Karpas-422 (cell line): ENCODE data around the gene SPPL3. TPM values are rescaled to one million over a fixed set of nuclear protein-coding genes. Genes with fewer than 3 reads are reported as not detected.

Source experiments
- DNase-seq: peaks from one replicate; pipeline ENCODE4 v3.0.0-alpha.2; 2015
- H2AFZ ChIP-seq: fragments of 200-600 bp; sonication (generic); 2 replicates; pipeline ENCODE4 v1.6.1; 2014; ENCODE audit warnings: antibody characterized with exemption, low read length, mixed read lengths
- H3K27ac ChIP-seq: fragments of 200-600 bp; sonication (generic); 2 replicates; pipeline ENCODE4 v1.5.1; 2014; ENCODE audit warnings: mild to moderate bottlenecking, low read length, moderate library complexity
- H3K27me3 ChIP-seq: fragments of 200-600 bp; sonication (generic); 2 replicates; pipeline ENCODE4 v1.6.1; 2014; ENCODE audit warnings: low read length, mixed read lengths
- H3K36me3 ChIP-seq: fragments of 200-600 bp; sonication (generic); 2 replicates; pipeline ENCODE4 v1.6.1; 2014; ENCODE audit warnings: low read length, mixed read lengths; ENCODE audit not compliant: insufficient read depth
- H3K4me1 ChIP-seq: fragments of 200-600 bp; sonication (generic); 2 replicates; pipeline ENCODE4 v1.6.1; 2014; ENCODE audit warnings: mild to moderate bottlenecking, low read length, mixed read lengths
- H3K4me2 ChIP-seq: fragments of 200-600 bp; sonication (generic); 2 replicates; pipeline ENCODE4 v1.6.1; 2014; ENCODE audit warnings: low read length, low read depth, mild to moderate bottlenecking; ENCODE audit not compliant: poor library complexity, severe bottlenecking
- H3K4me3 ChIP-seq: fragments of 200-600 bp; sonication (generic); 2 replicates; pipeline ENCODE4 v1.5.1; 2014; ENCODE audit warnings: mild to moderate bottlenecking, antibody characterized with exemption, low read length, mixed read lengths
- H3K79me2 ChIP-seq: fragments of 200-600 bp; sonication (generic); 2 replicates; pipeline ENCODE4 v1.6.1; 2014; ENCODE audit warnings: mild to moderate bottlenecking, low read length, mixed read lengths
- H3K9ac ChIP-seq: fragments of 200-600 bp; sonication (generic); 2 replicates; pipeline ENCODE4 v1.6.0; 2014; ENCODE audit warnings: low read length
- H3K9me2 ChIP-seq: fragments of 200-600 bp; sonication (generic), shearing (Covaris generic); replicated peaks from 2 replicates; pipeline ENCODE4 v1.6.0; 2014; ENCODE audit warnings: mild to moderate bottlenecking, low read length, moderate library complexity; ENCODE audit not compliant: insufficient read depth
- H3K9me3 ChIP-seq: fragments of 300-700, 200-600 bp; sonication (generic); 2 replicates; pipeline ENCODE4 v1.6.1; 2014; ENCODE audit warnings: low read length, mixed read lengths
- H4K20me1 ChIP-seq: fragments of 200-600 bp; sonication (generic); 2 replicates; pipeline ENCODE4 v1.6.1; 2014; ENCODE audit warnings: mild to moderate bottlenecking, antibody characterized with exemption, low read length, low read depth; ENCODE audit not compliant: insufficient read depth
- total RNA-seq: library from RNA; depleted of rRNA; stranded (reverse); fragments of >200 nt; shearing (Covaris generic); gene quantifications from 2 replicates; pipeline ENCODE4 v1.2.3, GENCODE V29; 2014; ENCODE audit warnings: low replicate concordance

The SPPL3 gene
- total RNA-seq, 1 experiment from 2014 or later: 11.9 TPM

GRCh38 chr12:120928864-120929652 is 24.9 kb upstream of the SPPL3 start:
- no peak overlapping the region for H2AFZ ChIP-seq
- H3K9me2 ChIP-seq: no peaks in the 10 kb centered on the region
- no peaks in the 10 kb centered on the region for H3K79me2 ChIP-seq
- H3K36me3 ChIP-seq: no peaks in the 10 kb centered on the region
- DNase-seq: no peak
- no peak overlapping the region for H3K4me3 ChIP-seq
- no peaks in the 10 kb centered on the region for H4K20me1 ChIP-seq
- no peaks in the 10 kb centered on the region for H3K4me1 ChIP-seq
- no peak overlapping the region for H3K9ac ChIP-seq
- H3K27ac ChIP-seq: no peak overlapping the region
- no peaks in the 10 kb centered on the region for H3K27me3 ChIP-seq
- H3K9me3 ChIP-seq: no peaks in the 10 kb centered on the region
- no peak overlapping the region for H3K4me2 ChIP-seq

- H3K4me3 ChIP-seq: no peak overlapping the region
- H3K27ac ChIP-seq: no peak overlapping the region
- no peak overlapping the region for H2AFZ ChIP-seq
- no peaks in the 10 kb centered on the region for H3K79me2 ChIP-seq
- no peak overlapping the region for H3K4me2 ChIP-seq
- no peaks in the 10 kb centered on the region for H4K20me1 ChIP-seq
- H3K4me1 ChIP-seq: no peaks in the 10 kb centered on the region
- no peak for DNase-seq
- H3K9me3 ChIP-seq: no peaks in the 10 kb centered on the region
- no peak overlapping the region for H3K9ac ChIP-seq
- H3K36me3 ChIP-seq: no peaks in the 10 kb centered on the region
- H3K27me3 ChIP-seq: no peaks in the 10 kb centered on the region
- H3K9me2 ChIP-seq: no peaks in the 10 kb centered on the region
These were observed 21.8 kb upstream of the SPPL3 start for GRCh38 chr12:120925740-120926563.

GRCh38 chr12:120922279-120922678 is 18.1 kb upstream of the SPPL3 start:
- H3K79me2 ChIP-seq: no peaks in the 10 kb centered on the region
- no peak overlapping the region for H3K27ac ChIP-seq
- DNase-seq: no peak
- peaks cover 6% of the 10 kb centered on the region; the same call in 1 of the 2 replicates for H3K9me3 ChIP-seq
- H3K4me2 ChIP-seq: no peak overlapping the region
- H3K9me2 ChIP-seq: no peaks in the 10 kb centered on the region
- H2AFZ ChIP-seq: no peak overlapping the region
- H3K27me3 ChIP-seq: 0 out of 2 replicates have a peak, but pooled peaks cover 3% of the 10 kb centered on the region
- no peak overlapping the region for H3K9ac ChIP-seq
- H3K4me1 ChIP-seq: no peaks in the 10 kb centered on the region
- no peaks in the 10 kb centered on the region for H4K20me1 ChIP-seq
- no peaks in the 10 kb centered on the region for H3K36me3 ChIP-seq
- no peak overlapping the region for H3K4me3 ChIP-seq

GRCh38 chr12:120921637-120922036 is 17.5 kb upstream of the SPPL3 start:
- Histone ChIP-seq H3K79me2 (no peaks in the 10 kb centered on the region), H3K4me1 (no peaks in the 10 kb centered on the region), H3K36me3 (no peaks in the 10 kb centered on the region), H3K27me3 (0 out of 2 replicates have a peak, but pooled peaks cover 3% of the 10 kb centered on the region), H3K9me2 (no peaks in the 10 kb centered on the region), H4K20me1 (no peaks in the 10 kb centered on the region), H3K4me2 (no peak overlapping the region), H2AFZ (no peak overlapping the region), H3K9me3 (peaks cover 6% of the 10 kb centered on the region), H3K27ac (no peak overlapping the region), H3K9ac (no peak overlapping the region), H3K4me3 (no peak overlapping the region)
- DNase-seq: no peak

- H3K79me2 ChIP-seq: no peaks in the 10 kb centered on the region
- H2AFZ ChIP-seq: no peak overlapping the region
- no peak overlapping the region for H3K27ac ChIP-seq
- H4K20me1 ChIP-seq: no peaks in the 10 kb centered on the region
- no peak overlapping the region for H3K4me2 ChIP-seq
- no peak overlapping the region for H3K4me3 ChIP-seq
- peaks cover 6% of the 10 kb centered on the region for H3K9me3 ChIP-seq
- H3K27me3 ChIP-seq: 0 out of 2 replicates have a peak, but pooled peaks cover 3% of the 10 kb centered on the region
- H3K4me1 ChIP-seq: no peaks in the 10 kb centered on the region
- H3K36me3 ChIP-seq: no peaks in the 10 kb centered on the region
- no peak overlapping the region for H3K9ac ChIP-seq
- DNase-seq: no peak
- H3K9me2 ChIP-seq: no peaks in the 10 kb centered on the region
These were observed 16.0 kb upstream of the SPPL3 start for GRCh38 chr12:120920178-120920577.

- Histone ChIP-seq H3K27ac (no peak overlapping the region), H3K36me3 (no peaks in the 10 kb centered on the region), H3K9me3 (peaks cover 6% of the 10 kb centered on the region)
These were observed 13.6 kb upstream of the SPPL3 start for GRCh38 chr12:120917748-120918147.

GRCh38 chr12:120916561-120916960 is 12.4 kb upstream of the SPPL3 start:
- Histone ChIP-seq H3K9me3 (peaks cover 6% of the 10 kb centered on the region), H3K36me3 (no peaks in the 10 kb centered on the region), H3K27ac (no peak overlapping the region), H3K4me3 (no peak overlapping the region), H3K4me2 (no peak overlapping the region), H4K20me1 (no peaks in the 10 kb centered on the region), H2AFZ (no peak overlapping the region), H3K9ac (no peak overlapping the region), H3K79me2 (no peaks in the 10 kb centered on the region), H3K9me2 (no peaks in the 10 kb centered on the region), H3K4me1 (no peaks in the 10 kb centered on the region), H3K27me3 (0 out of 2 replicates have a peak, but pooled peaks cover 3% of the 10 kb centered on the region)
- no peak for DNase-seq

More at GRCh38 chr12:120917748-120918147, 13.6 kb upstream of the SPPL3 start:
- H3K9me2 ChIP-seq: no peaks in the 10 kb centered on the region
- H2AFZ ChIP-seq: no peak overlapping the region
- DNase-seq: no peak
- 0 out of 2 replicates have a peak, but pooled peaks cover 3% of the 10 kb centered on the region for H3K27me3 ChIP-seq
- no peak overlapping the region for H3K9ac ChIP-seq
- H3K4me3 ChIP-seq: no peak overlapping the region
- H3K79me2 ChIP-seq: no peaks in the 10 kb centered on the region
- no peaks in the 10 kb centered on the region for H3K4me1 ChIP-seq
- no peaks in the 10 kb centered on the region for H4K20me1 ChIP-seq
- H3K4me2 ChIP-seq: no peak overlapping the region

GRCh38 chr12:120914794-120915193 is 10.6 kb upstream of the SPPL3 start:
- no peaks in the 10 kb centered on the region for H3K36me3 ChIP-seq
- H3K9me3 ChIP-seq: peaks cover 6% of the 10 kb centered on the region
- H2AFZ ChIP-seq: no peak overlapping the region
- H4K20me1 ChIP-seq: no peaks in the 10 kb centered on the region
- no peak overlapping the region for H3K4me2 ChIP-seq
- H3K79me2 ChIP-seq: no peaks in the 10 kb centered on the region
- H3K9ac ChIP-seq: no peak overlapping the region
- no peaks in the 10 kb centered on the region for H3K4me1 ChIP-seq
- no peaks in the 10 kb centered on the region for H3K9me2 ChIP-seq
- H3K4me3 ChIP-seq: no peak overlapping the region
- no peak for DNase-seq
- 0 out of 2 replicates have a peak, but pooled peaks cover 3% of the 10 kb centered on the region for H3K27me3 ChIP-seq
- no peak overlapping the region for H3K27ac ChIP-seq
